Right atrium auricular region (tissue), 2 donors: ENCODE measurements around the gene HOXD3. TPM values are rescaled to one million over a fixed set of nuclear protein-coding genes. Genes with fewer than 3 reads are reported as not detected.
A peak's percentile ranks its signal among the peaks of the same experiment; 100 is the strongest.

Source experiments
- DNase-seq: peaks from one replicate; pipeline ENCODE4 v3.0.0-alpha.2; 2019; ENCODE audit warnings: low spot score
- H3K27ac ChIP-seq, 2 donors: fragments of 200-600 bp; sonication (generic); 1 replicate in 1 of 2; 2 replicates in 1 of 2; pipeline ENCODE4 v1.5.1; 2016 to 2019
- H3K27me3 ChIP-seq, 2 donors: fragments of 200-600 bp; sonication (generic); one replicate each; pipeline versions ENCODE4 v1.5.1 to v1.6.0; 2017 to 2019
- H3K36me3 ChIP-seq: fragments of 200-600 bp; sonication (generic); one replicate; pipeline ENCODE4 v1.5.1; 2016
- H3K4me1 ChIP-seq, 2 donors: fragments of 200-600 bp; sonication (generic); one replicate each; pipeline versions ENCODE4 v1.5.1 to v1.6.0; 2017 to 2019
- H3K4me3 ChIP-seq, 2 donors: fragments of 200-600 bp; sonication (generic); 1 replicate in 1 of 2; 2 replicates in 1 of 2; pipeline ENCODE4 v1.5.1; 2017 to 2019; ENCODE audit warnings: mild to moderate bottlenecking in 1 of 2, moderate library complexity in 1 of 2
- H3K9me3 ChIP-seq, 2 donors: fragments of 200-600 bp; sonication (generic); one replicate each; pipeline ENCODE4 v1.5.1; 2019
- total RNA-seq, 2 donors: library from RNA; depleted of rRNA; stranded (reverse); fragments of >200 nt; gene quantifications; one replicate each; pipeline ENCODE4 v1.1.0, GENCODE V29; 2016
- TF ChIP-seq, protein P1 (sequence below), 2 donors: fragments of 200-600 bp; sonication (generic); IDR thresholded peaks; one replicate each; pipeline ENCODE4 v1.5.1; 2019; ENCODE audit warnings: antibody characterized with exemption in 2 of 2

The HOXD3 gene
- total RNA-seq, 2 donors from 2014 or later = not detected

GRCh38 chr2:176115883-176116813 is 41.0 kb upstream of the HOXD3 start, which contains the start of gene HOXD10:
Gene HOXD10 (plus strand): TSS chr2:176116778. CDS start chr2:176116834, 56 bp downstream.
- Histone ChIP-seq H3K36me3 (no peaks in the 10 kb centered on the region), H3K27me3 (peaks cover 87 to 92% of the 10 kb centered on the region in 2 donors), H3K4me3 (no peak within 1 kb of the TSS), H3K9me3 (peaks cover 0 to 4% of the 10 kb centered on the region in 2 donors), H3K4me1 (peaks cover 0 to 6% of the 10 kb centered on the region in 2 donors), H3K27ac (no peak within 1 kb of the TSS)
- no peak for DNase-seq
- TF ChIP-seq, protein P1, sequence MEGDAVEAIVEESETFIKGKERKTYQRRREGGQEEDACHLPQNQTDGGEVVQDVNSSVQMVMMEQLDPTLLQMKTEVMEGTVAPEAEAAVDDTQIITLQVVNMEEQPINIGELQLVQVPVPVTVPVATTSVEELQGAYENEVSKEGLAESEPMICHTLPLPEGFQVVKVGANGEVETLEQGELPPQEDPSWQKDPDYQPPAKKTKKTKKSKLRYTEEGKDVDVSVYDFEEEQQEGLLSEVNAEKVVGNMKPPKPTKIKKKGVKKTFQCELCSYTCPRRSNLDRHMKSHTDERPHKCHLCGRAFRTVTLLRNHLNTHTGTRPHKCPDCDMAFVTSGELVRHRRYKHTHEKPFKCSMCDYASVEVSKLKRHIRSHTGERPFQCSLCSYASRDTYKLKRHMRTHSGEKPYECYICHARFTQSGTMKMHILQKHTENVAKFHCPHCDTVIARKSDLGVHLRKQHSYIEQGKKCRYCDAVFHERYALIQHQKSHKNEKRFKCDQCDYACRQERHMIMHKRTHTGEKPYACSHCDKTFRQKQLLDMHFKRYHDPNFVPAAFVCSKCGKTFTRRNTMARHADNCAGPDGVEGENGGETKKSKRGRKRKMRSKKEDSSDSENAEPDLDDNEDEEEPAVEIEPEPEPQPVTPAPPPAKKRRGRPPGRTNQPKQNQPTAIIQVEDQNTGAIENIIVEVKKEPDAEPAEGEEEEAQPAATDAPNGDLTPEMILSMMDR (IDR thresholded peaks at IDR 0.05) = no peak

DNA sequence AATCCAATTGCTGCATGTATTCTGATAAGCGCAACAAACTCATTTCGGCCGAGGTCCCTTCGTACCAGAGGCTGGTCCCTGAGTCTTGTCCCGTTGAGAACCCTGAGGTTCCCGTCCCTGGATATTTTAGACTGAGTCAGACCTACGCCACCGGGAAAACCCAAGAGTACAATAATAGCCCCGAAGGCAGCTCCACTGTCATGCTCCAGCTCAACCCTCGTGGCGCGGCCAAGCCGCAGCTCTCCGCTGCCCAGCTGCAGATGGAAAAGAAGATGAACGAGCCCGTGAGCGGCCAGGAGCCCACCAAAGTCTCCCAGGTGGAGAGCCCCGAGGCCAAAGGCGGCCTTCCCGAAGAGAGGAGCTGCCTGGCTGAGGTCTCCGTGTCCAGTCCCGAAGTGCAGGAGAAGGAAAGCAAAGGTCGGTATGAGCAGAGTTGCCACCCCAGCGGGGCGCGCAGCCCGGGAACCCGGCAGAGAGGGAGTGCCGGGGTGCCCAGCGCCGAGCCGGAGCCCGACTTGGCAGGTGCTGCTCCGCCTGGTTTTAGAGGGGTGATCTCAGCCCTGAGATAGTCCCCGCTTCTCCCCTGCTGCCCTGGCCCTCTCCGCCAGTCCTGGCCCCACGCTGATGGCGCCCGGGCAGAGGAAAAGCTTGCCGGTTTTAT is 39.8 kb upstream of the HOXD3 start:
- TF ChIP-seq, protein P1 (IDR thresholded peaks at IDR 0.05) = no peak
- Histone ChIP-seq H3K27me3 (peaks cover 79 to 94% of the 10 kb centered on the region in 2 donors), H3K4me1 (peaks cover 0 to 13% of the 10 kb centered on the region in 2 donors), H3K36me3 (no peaks in the 10 kb centered on the region), H3K9me3 (peaks cover 0 to 4% of the 10 kb centered on the region in 2 donors), H3K27ac (no peak overlapping the region), H3K4me3 (no peak overlapping the region)
- DNase-seq = no peak

DNA sequence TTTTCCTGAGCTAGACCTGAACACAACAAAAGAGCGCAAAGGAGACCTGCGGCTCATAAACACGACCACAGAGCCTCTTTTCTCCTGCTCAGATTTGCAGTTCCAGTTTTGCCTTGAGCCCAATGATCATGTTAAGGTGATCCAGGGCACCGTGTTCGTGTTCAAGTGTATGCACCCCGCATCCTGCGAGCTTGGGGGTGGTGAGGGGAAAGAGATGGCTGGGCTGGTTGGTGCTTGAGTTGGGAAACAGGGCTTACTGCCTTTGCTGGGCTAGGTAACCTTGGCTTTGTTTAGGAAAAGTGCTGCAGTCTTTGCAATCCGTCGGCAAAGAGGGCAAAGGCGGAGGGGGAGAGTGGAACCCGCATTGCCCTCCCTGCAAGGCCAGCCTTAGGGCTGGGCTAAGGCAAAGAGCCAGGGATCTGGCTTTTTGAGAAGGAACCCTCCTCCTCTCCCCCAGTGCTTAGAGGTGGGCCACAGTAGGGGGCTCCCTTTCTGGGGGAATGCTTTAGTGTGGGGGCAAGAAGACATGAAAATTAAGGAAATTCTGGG is 39.2 kb upstream of the HOXD3 start:
- TF ChIP-seq, protein P1 (IDR thresholded peaks at IDR 0.05) = no peak
- Histone ChIP-seq H3K27ac (no peak overlapping the region), H3K36me3 (no peaks in the 10 kb centered on the region), H3K4me3 (no peak overlapping the region), H3K27me3 (peaks cover 78 to 94% of the 10 kb centered on the region in 2 donors), H3K9me3 (peaks cover 0 to 4% of the 10 kb centered on the region in 2 donors), H3K4me1 (peaks cover 0 to 19% of the 10 kb centered on the region in 2 donors)
- no peak for DNase-seq

GRCh38 chr2:176118601-176119339 is 38.3 kb upstream of the HOXD3 start:
- H3K27ac ChIP-seq = no peak overlapping the region
- H3K9me3 ChIP-seq = peaks cover 0 to 4% of the 10 kb centered on the region in 2 donors
- peaks cover 73 to 93% of the 10 kb centered on the region in 2 donors for H3K27me3 ChIP-seq
- H3K4me1 ChIP-seq = peaks cover 0 to 25% of the 10 kb centered on the region in 2 donors
- H3K4me3 ChIP-seq = no peak overlapping the region
- DNase-seq = no peak
- TF ChIP-seq, protein P1 (IDR thresholded peaks at IDR 0.05) = peak; percentile 8 to 21
- no peaks in the 10 kb centered on the region for H3K36me3 ChIP-seq
